Measurements from ENCODE around the gene MATN1.

Gene MATN1

GRCh38 chr1:30706528-30706927, 16.9 kb downstream of the MATN1 start:
- no peak overlapping the region for H2BK12ac ChIP-seq (ENCODE audit: low read length)
- H3K27ac ChIP-seq (ENCODE audit: low read depth, low read length): no peak overlapping the region
- H3K4me1 ChIP-seq (ENCODE audit: control insufficient read depth in 1 of 2, insufficient read depth in 2 of 2, low read length in 2 of 2): no peaks in the 10 kb centered on the region
- H2BK5ac ChIP-seq (ENCODE audit: low read depth, low read length, poor library complexity): no peak overlapping the region
- no peaks in the 10 kb centered on the region for H3K79me1 ChIP-seq (ENCODE audit: low read length)
- no peak overlapping the region for H2AFZ ChIP-seq (ENCODE audit: insufficient read depth, low read length, poor library complexity)
- H4K91ac ChIP-seq (ENCODE audit: low read depth, low read length): no peak overlapping the region
- H4K12ac ChIP-seq (ENCODE audit: low read depth, low read length): no peak overlapping the region
- H3K4ac ChIP-seq (ENCODE audit: low read depth, low read length): no peak overlapping the region
- DNase-seq: no peak
- no peak overlapping the region for H2AK5ac ChIP-seq (ENCODE audit: low read length)
- no peaks in the 10 kb centered on the region for H3K79me2 ChIP-seq (ENCODE audit: control insufficient read depth, insufficient read depth, low read length, poor library complexity)
- H3K27me3 ChIP-seq (ENCODE audit: insufficient read depth, low read length): no peaks in the 10 kb centered on the region
- no CpG with 5 or more reads among the region's 9 CpGs for WGBS (ENCODE audit: extremely low coverage, insufficient coverage, insufficient read length)
- no peak overlapping the region for H3K18ac ChIP-seq (ENCODE audit: low read length)
- H3K23ac ChIP-seq (ENCODE audit: low read length): no peak overlapping the region
- no peak overlapping the region for H3K9ac ChIP-seq (ENCODE audit: low read length)
- H3K9me3 ChIP-seq (ENCODE audit: insufficient read depth, low read depth, low read length): peaks cover 2% of the 10 kb centered on the region
- no peak overlapping the region for H3K4me3 ChIP-seq (ENCODE audit: low read depth, low read length)
- H4K8ac ChIP-seq (ENCODE audit: low read depth, low read length): no peak overlapping the region
- no peak overlapping the region for H2BK120ac ChIP-seq (ENCODE audit: insufficient read depth, low read length, poor library complexity)
- H3K36me3 ChIP-seq (ENCODE audit: control insufficient read depth in 1 of 2, insufficient read depth in 2 of 2, low read length in 2 of 2): no peaks in the 10 kb centered on the region
- no peak overlapping the region for H3K14ac ChIP-seq (ENCODE audit: low read length)
- H3K4me2 ChIP-seq (ENCODE audit: low read length): no peak overlapping the region

GRCh38 chr1:30705698-30706097, 17.7 kb downstream of the MATN1 start:
- Histone ChIP-seq H3K4me3 (ENCODE audit: low read depth, low read length) (no peak overlapping the region), H3K79me2 (ENCODE audit: control insufficient read depth, insufficient read depth, low read length, poor library complexity) (no peaks in the 10 kb centered on the region), H4K8ac (ENCODE audit: low read depth, low read length) (no peak overlapping the region), H3K18ac (ENCODE audit: low read length) (no peak overlapping the region), H3K9ac (ENCODE audit: low read length) (no peak overlapping the region), H4K91ac (ENCODE audit: low read depth, low read length) (no peak overlapping the region), H2BK12ac (ENCODE audit: low read length) (no peak overlapping the region), H3K23ac (ENCODE audit: low read length) (no peak overlapping the region), H3K27ac (ENCODE audit: low read depth, low read length) (no peak overlapping the region), H2BK120ac (ENCODE audit: insufficient read depth, low read length, poor library complexity) (no peak overlapping the region), H3K27me3 (ENCODE audit: insufficient read depth, low read length) (no peaks in the 10 kb centered on the region), H3K36me3 (ENCODE audit: control insufficient read depth in 1 of 2, insufficient read depth in 2 of 2, low read length in 2 of 2) (no peaks in the 10 kb centered on the region), H3K14ac (ENCODE audit: low read length) (no peak overlapping the region), H2AFZ (ENCODE audit: insufficient read depth, low read length, poor library complexity) (no peak overlapping the region), H3K4me1 (ENCODE audit: control insufficient read depth in 1 of 2, insufficient read depth in 2 of 2, low read length in 2 of 2) (no peaks in the 10 kb centered on the region), H3K79me1 (ENCODE audit: low read length) (no peaks in the 10 kb centered on the region), H2AK5ac (ENCODE audit: low read length) (no peak overlapping the region), H3K4ac (ENCODE audit: low read depth, low read length) (no peak overlapping the region), H3K4me2 (ENCODE audit: low read length) (no peak overlapping the region), H3K9me3 (ENCODE audit: insufficient read depth, low read depth, low read length) (peaks cover 2% of the 10 kb centered on the region), H2BK5ac (ENCODE audit: low read depth, low read length, poor library complexity) (no peak overlapping the region), H4K12ac (ENCODE audit: low read depth, low read length) (no peak overlapping the region)
- no peak for DNase-seq
- no CpG with 5 or more reads among the region's 4 CpGs for WGBS (ENCODE audit: extremely low coverage, insufficient coverage, insufficient read length)

- H3K9ac ChIP-seq (ENCODE audit: low read length): no peak overlapping the region
- H3K36me3 ChIP-seq (ENCODE audit: control insufficient read depth in 1 of 2, insufficient read depth in 2 of 2, low read length in 2 of 2): no peaks in the 10 kb centered on the region
- H3K4me2 ChIP-seq (ENCODE audit: low read length): no peak overlapping the region
- no peak overlapping the region for H3K4me3 ChIP-seq (ENCODE audit: low read depth, low read length)
- no peak for DNase-seq
- no peaks in the 10 kb centered on the region for H3K79me1 ChIP-seq (ENCODE audit: low read length)
- H2AFZ ChIP-seq (ENCODE audit: insufficient read depth, low read length, poor library complexity): no peak overlapping the region
- H2AK5ac ChIP-seq (ENCODE audit: low read length): no peak overlapping the region
- H4K8ac ChIP-seq (ENCODE audit: low read depth, low read length): no peak overlapping the region
- H2BK12ac ChIP-seq (ENCODE audit: low read length): no peak overlapping the region
- H3K14ac ChIP-seq (ENCODE audit: low read length): no peak overlapping the region
- WGBS (ENCODE audit: extremely low coverage, insufficient coverage, insufficient read length): no CpG with 5 or more reads among the region's 14 CpGs
- no peak overlapping the region for H3K4ac ChIP-seq (ENCODE audit: low read depth, low read length)
- no peak overlapping the region for H4K12ac ChIP-seq (ENCODE audit: low read depth, low read length)
- H3K27me3 ChIP-seq (ENCODE audit: insufficient read depth, low read length): no peaks in the 10 kb centered on the region
- no peak overlapping the region for H3K27ac ChIP-seq (ENCODE audit: low read depth, low read length)
- no peak overlapping the region for H3K23ac ChIP-seq (ENCODE audit: low read length)
- no peaks in the 10 kb centered on the region for H3K4me1 ChIP-seq (ENCODE audit: control insufficient read depth in 1 of 2, insufficient read depth in 2 of 2, low read length in 2 of 2)
- H2BK120ac ChIP-seq (ENCODE audit: insufficient read depth, low read length, poor library complexity): no peak overlapping the region
- H3K79me2 ChIP-seq (ENCODE audit: control insufficient read depth, insufficient read depth, low read length, poor library complexity): no peaks in the 10 kb centered on the region
- H4K91ac ChIP-seq (ENCODE audit: low read depth, low read length): no peak overlapping the region
- H2BK5ac ChIP-seq (ENCODE audit: low read depth, low read length, poor library complexity): no peak overlapping the region
- no peak overlapping the region for H3K18ac ChIP-seq (ENCODE audit: low read length)
- H3K9me3 ChIP-seq (ENCODE audit: insufficient read depth, low read depth, low read length): peaks cover 2% of the 10 kb centered on the region
Observed at GRCh38 chr1:30704765-30705509, 18.4 kb downstream of the MATN1 start.

GRCh38 chr1:30704271-30704670, 19.1 kb downstream of the MATN1 start:
- Histone ChIP-seq H3K79me1 (ENCODE audit: low read length) (no peaks in the 10 kb centered on the region), H3K14ac (ENCODE audit: low read length) (no peak overlapping the region), H3K23ac (ENCODE audit: low read length) (no peak overlapping the region), H3K27ac (ENCODE audit: low read depth, low read length) (no peak overlapping the region), H2BK5ac (ENCODE audit: low read depth, low read length, poor library complexity) (no peak overlapping the region), H3K79me2 (ENCODE audit: control insufficient read depth, insufficient read depth, low read length, poor library complexity) (no peaks in the 10 kb centered on the region), H4K8ac (ENCODE audit: low read depth, low read length) (no peak overlapping the region), H2AK5ac (ENCODE audit: low read length) (no peak overlapping the region), H3K9me3 (ENCODE audit: insufficient read depth, low read depth, low read length) (peaks cover 2% of the 10 kb centered on the region), H3K4ac (ENCODE audit: low read depth, low read length) (no peak overlapping the region), H4K12ac (ENCODE audit: low read depth, low read length) (no peak overlapping the region), H3K18ac (ENCODE audit: low read length) (no peak overlapping the region), H3K4me3 (ENCODE audit: low read depth, low read length) (no peak overlapping the region), H3K4me1 (ENCODE audit: control insufficient read depth in 1 of 2, insufficient read depth in 2 of 2, low read length in 2 of 2) (no peaks in the 10 kb centered on the region), H2AFZ (ENCODE audit: insufficient read depth, low read length, poor library complexity) (no peak overlapping the region), H3K36me3 (ENCODE audit: control insufficient read depth in 1 of 2, insufficient read depth in 2 of 2, low read length in 2 of 2) (no peaks in the 10 kb centered on the region), H3K4me2 (ENCODE audit: low read length) (no peak overlapping the region), H4K91ac (ENCODE audit: low read depth, low read length) (no peak overlapping the region), H2BK12ac (ENCODE audit: low read length) (no peak overlapping the region), H2BK120ac (ENCODE audit: insufficient read depth, low read length, poor library complexity) (no peak overlapping the region), H3K9ac (ENCODE audit: low read length) (no peak overlapping the region), H3K27me3 (ENCODE audit: insufficient read depth, low read length) (no peaks in the 10 kb centered on the region)
- no peak for DNase-seq
- no CpG with 5 or more reads among the region's 4 CpGs for WGBS (ENCODE audit: extremely low coverage, insufficient coverage, insufficient read length)

Data from trophoblast cell (in vitro differentiated cells and primary cell).